Activated CD8-positive, alpha-beta T cell treated with anti-CD3 and anti-CD28 coated beads for 36 hours (primary cell): ENCODE results near the gene PTDSS2. TPM values are rescaled to one million over a fixed set of nuclear protein-coding genes. Genes with fewer than 3 reads are reported as not detected.

Experiments used
- ATAC-seq: fragments of 200-7000 bp; cut with Tn5 transposase; one replicate; pipeline ENCODE4 v1.10.0; 2021; ENCODE audit warnings: mild to moderate bottlenecking, moderate library complexity
- CTCF ChIA-PET: fragments of 350-600 bp; sonication (Branson Sonifier 250); formaldehyde crosslinking; loops from one replicate; lab custom pipeline; 2021; ENCODE audit warnings: antibody characterized with exemption; lab: Charles Lee
- POLR2A ChIA-PET: fragments of 350-600 bp; sonication (Branson Sonifier 250); formaldehyde crosslinking; loops from one replicate; lab custom pipeline; 2021; ENCODE audit warnings: antibody characterized with exemption; lab: Charles Lee
- DNase-seq: peaks from one replicate; pipeline ENCODE4 v3.0.0-alpha.2; 2020
- H3K27ac Mint-ChIP-seq: one replicate; pipeline ENCODE4 v1.8.0; 2021; ENCODE audit warnings: mild to moderate bottlenecking, mixed read lengths
- H3K27me3 Mint-ChIP-seq: one replicate; pipeline ENCODE4 v1.8.0; 2021; ENCODE audit warnings: mixed read lengths
- H3K36me3 Mint-ChIP-seq: one replicate; pipeline ENCODE4 v1.8.0; 2021; ENCODE audit warnings: low read depth, mixed read lengths
- H3K4me1 Mint-ChIP-seq: one replicate; pipeline ENCODE4 v1.8.0; 2021; ENCODE audit warnings: low read depth, mixed read lengths
- H3K4me3 Mint-ChIP-seq: one replicate; pipeline ENCODE4 v1.8.0; 2021; ENCODE audit warnings: mild to moderate bottlenecking, moderate library complexity, mixed read lengths
- H3K9me3 Mint-ChIP-seq: one replicate; pipeline ENCODE4 v1.8.0; 2021; ENCODE audit warnings: mixed read lengths
- CTCF ChIP-seq: fragments of 200-600 bp; IDR thresholded peaks from one replicate; pipeline ENCODE4 v1.8.0; 2022; ENCODE audit warnings: antibody characterized with exemption, mild to moderate bottlenecking
- intact Hi-C: fragments of 100-400 bp; cut with micrococcal nuclease; formaldehyde crosslinking; loops from one replicate; pipeline ENCODE4 v1.10.0; 2022
- total RNA-seq, 2 experiments: library from RNA; stranded (reverse); gene quantifications; one replicate each; pipeline ENCODE4 v1.2.3, GENCODE V29; 2021

PTDSS2 gene
- total RNA-seq, 2 experiments from 2014 or later, result 17.4 to 18.0 TPM

- H3K9me3 Mint-ChIP-seq, result peaks cover 7% of the 10 kb centered on the region
- peaks cover 12% of the 10 kb centered on the region for H3K36me3 Mint-ChIP-seq
- peak; percentile 100 for TF ChIP-seq CTCF
- H3K4me1 Mint-ChIP-seq, result peaks cover 3% of the 10 kb centered on the region
- ChIA-PET CTCF (interaction anchor here (0.5 to 3.6 kb wide), 33 partner anchors 9 to 302 kb away, joined by 3 to 51 read pairs (median 3); partner anchors contain the start of genes HRAS, LRRC56, PTDSS2 and RNH1), POLR2A (interaction anchor here (0.6 to 2.0 kb wide), 8 partner anchors 12 to 311 kb away, joined by 3 to 8 read pairs (median 4); partner anchors contain the start of genes HRAS, LRRC56 and RNH1)
- peak; percentile 97 for ATAC-seq
- no peaks in the 10 kb centered on the region for H3K27me3 Mint-ChIP-seq
- peak; percentile 86 for DNase-seq
- intact Hi-C loops, result no loop called here
- H3K4me3 Mint-ChIP-seq, result peak overlapping the region; percentile 74
- peak overlapping the region; percentile 68 for H3K27ac Mint-ChIP-seq
Measured at GRCh38 chr11:518463-519202, 68.6 kb downstream of the PTDSS2 start.

- ChIA-PET POLR2A (interaction anchor here (0.6 kb wide), 1 partner anchor 258 kb away, joined by 3 read pairs; no protein-coding TSS in a partner anchor), CTCF (interaction anchor here (1.2 to 3.6 kb wide), 4 partner anchors 12 to 202 kb away, joined by 3 to 51 read pairs (median 4); partner anchors contain the start of gene RNH1)
- H3K36me3 Mint-ChIP-seq, result peaks cover 4% of the 10 kb centered on the region
- H3K4me3 Mint-ChIP-seq, result no peak overlapping the region
- intact Hi-C loops, result no loop called here
- peaks cover 7% of the 10 kb centered on the region for H3K9me3 Mint-ChIP-seq
- no peak for TF ChIP-seq CTCF
- H3K27ac Mint-ChIP-seq, result no peak overlapping the region
- H3K4me1 Mint-ChIP-seq, result peaks cover 3% of the 10 kb centered on the region
- H3K27me3 Mint-ChIP-seq, result no peaks in the 10 kb centered on the region
- no peak for ATAC-seq
- peak; percentile 50 for DNase-seq
Measured at GRCh38 chr11:520428-521176, 70.5 kb downstream of the PTDSS2 start.

- Mint-ChIP-seq H3K27ac (no peak overlapping the region), H3K9me3 (peaks cover 7% of the 10 kb centered on the region), H3K4me3 (no peak overlapping the region), H3K36me3 (peaks cover 2% of the 10 kb centered on the region), H3K27me3 (no peaks in the 10 kb centered on the region), H3K4me1 (peaks cover 3% of the 10 kb centered on the region)
- POLR2A ChIA-PET, result no interaction called here
- CTCF ChIA-PET, result interaction anchor here (1.2 to 3.6 kb wide), 4 partner anchors 11 to 201 kb away, joined by 3 to 51 read pairs (median 4); partner anchors contain the start of gene RNH1
- intact Hi-C loops, result no loop called here
- no peak for TF ChIP-seq CTCF
- DNase-seq (no peak), ATAC-seq (no peak)
Measured at GRCh38 chr11:521177-521688, 71.2 kb downstream of the PTDSS2 start.

GRCh38 chr11:526192-526591 is 76.1 kb downstream of the PTDSS2 start:
- Mint-ChIP-seq H3K27ac (no peak overlapping the region), H3K4me1 (no peaks in the 10 kb centered on the region), H3K27me3 (no peaks in the 10 kb centered on the region), H3K4me3 (no peak overlapping the region), H3K9me3 (no peaks in the 10 kb centered on the region), H3K36me3 (no peaks in the 10 kb centered on the region)
- no peak for ATAC-seq
- intact Hi-C loops, result no loop called here
- POLR2A ChIA-PET, result no interaction called here
- no peak for TF ChIP-seq CTCF
- CTCF ChIA-PET, result no interaction called here
- DNase-seq, result no peak
